ENCODE results near the gene MAFB.

GRCh38 chr20:40679184-40679583, 9.9 kb downstream of the MAFB start:
- no peak for TF ChIP-seq CTCF (optimal IDR thresholded peaks at IDR 0.05 in 1 of 3, IDR thresholded peaks at IDR 0.05 in 1 of 3, conservative IDR thresholded peaks at IDR 0.05 in 1 of 3; ENCODE audit: extremely low read depth in 1 of 3, insufficient read depth in 2 of 3, low read length in 3 of 3)
- TF ChIP-seq EZH2 (IDR thresholded peaks at IDR 0.05; ENCODE audit: low read length): no peak
